NCI-H2196 (cell line): Measurements from ENCODE around the gene EXOSC7.
"Not testable (repeated sequence)": the region's sequence is repeated elsewhere in the genome, so short reads cannot be mapped to it uniquely, and the experiment has no call there.

Experiments used
- DNase-seq: peaks from one replicate; lab custom pipeline; 2025; ENCODE audit not compliant: unreplicated experiment; lab: John Stamatoyannopoulos, UW

The EXOSC7 gene

GRCh38 chr3:45053805-45054195 lies 77.8 kb downstream of the EXOSC7 start:
- not testable (repeated sequence) for DNase-seq

- no peak for DNase-seq
Observed at GRCh38 chr3:45054196-45054857, 78.3 kb downstream of the EXOSC7 start.

GRCh38 chr3:45055032-45055410 lies 79.0 kb downstream of the EXOSC7 start:
- no peak for DNase-seq

- peak; percentile 13 for DNase-seq
Observed at GRCh38 chr3:45055411-45056143, 79.5 kb downstream of the EXOSC7 start.

GRCh38 chr3:45056608-45057301 lies 80.7 kb downstream of the EXOSC7 start:
- no peak for DNase-seq

GRCh38 chr3:45057557-45057956 lies 81.5 kb downstream of the EXOSC7 start:
- DNase-seq, result no peak

- no peak for DNase-seq
Observed at GRCh38 chr3:45059132-45059531, 83.1 kb downstream of the EXOSC7 start.

GRCh38 chr3:45060165-45060892 lies 84.3 kb downstream of the EXOSC7 start:
- no peak for DNase-seq
